Adipose tissue (tissue), 3 donors: ENCODE data around the gene SLC25A19. TPM values are rescaled to one million over a fixed set of nuclear protein-coding genes. Genes with fewer than 3 reads are reported as not detected.
"Not testable (repeated sequence)": the region's sequence is repeated elsewhere in the genome, so short reads cannot be mapped to it uniquely, and the experiment has no call there.

Source experiments
- H3K27ac ChIP-seq: one replicate; pipeline ENCODE4 v1.5.1; 2013; ENCODE audit warnings: low read depth, low read length
- WGBS, 3 donors: extraction: QIAGEN DNeasy Blood & Tissue Kit; methylation state at CpG; one replicate each; pipeline ENCODE4 v1.1.7; 2013; 5-methylcytosine and 5-hydroxymethylcytosine counted together
- polyA plus RNA-seq, 3 donors: library from polyadenylated mRNA; stranded (reverse); fragments of 200-250 nt; gene quantifications; one replicate each; pipeline ENCODE4 v1.2.3, GENCODE V29; 2013
- donor health status: healthy with polysubstance abuse.
- donor health status: Bipolar disorder and iron deficiency.
- donor health status: healthy.

Gene SLC25A19
- polyA plus RNA-seq, 3 donors, result 8.1 to 13.8 (median 12.4) TPM

DNA sequence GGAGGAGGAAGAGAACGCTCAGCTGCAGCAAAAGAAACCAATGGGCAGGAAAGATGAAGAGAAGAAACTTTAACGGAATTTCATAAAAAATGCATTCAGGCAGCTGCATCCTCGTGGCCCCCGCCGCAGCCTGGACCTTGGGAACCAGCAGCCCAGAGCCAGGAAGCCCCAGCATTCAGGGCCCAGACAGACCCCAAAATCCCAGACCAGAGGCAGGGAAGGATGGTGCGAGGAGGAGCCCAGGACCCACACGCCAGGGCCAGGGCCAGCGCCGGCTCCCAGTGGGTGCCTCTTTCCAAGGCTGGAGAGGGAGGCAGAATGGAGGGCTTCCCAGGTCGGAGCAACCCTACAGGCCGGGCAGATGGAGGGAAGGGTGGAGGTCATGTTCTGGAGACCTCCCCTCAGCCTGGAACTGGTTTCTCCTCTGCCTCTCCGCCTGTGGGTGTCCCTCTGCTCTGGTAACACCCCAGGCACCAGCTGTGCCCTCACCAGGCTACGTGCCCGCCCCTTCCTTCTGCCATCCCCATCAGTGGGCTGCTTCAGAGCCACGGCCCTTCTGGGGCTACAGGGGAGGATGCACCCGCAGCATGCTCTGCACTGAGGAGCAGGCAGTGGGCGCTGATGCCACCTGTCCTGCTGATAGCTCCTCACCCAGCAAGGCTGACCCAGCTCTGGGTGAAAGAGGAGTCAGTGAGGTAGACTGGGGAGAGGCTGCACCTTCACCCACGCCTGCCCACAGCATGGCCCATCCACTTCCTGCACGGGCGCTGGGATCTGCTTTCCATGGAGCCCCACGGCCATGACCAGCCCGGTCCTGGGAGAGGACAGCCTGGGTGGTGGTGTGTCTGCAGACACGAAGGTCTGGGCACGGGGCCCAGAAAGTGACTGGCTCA is 17.0 kb downstream of the SLC25A19 start:
- H3K27ac ChIP-seq, result peak overlapping the region; percentile 12
- WGBS, 3 donors, result 45 to 54% (median 49%) methylated on average over 23 to 24 of the region's 24 CpGs

DNA sequence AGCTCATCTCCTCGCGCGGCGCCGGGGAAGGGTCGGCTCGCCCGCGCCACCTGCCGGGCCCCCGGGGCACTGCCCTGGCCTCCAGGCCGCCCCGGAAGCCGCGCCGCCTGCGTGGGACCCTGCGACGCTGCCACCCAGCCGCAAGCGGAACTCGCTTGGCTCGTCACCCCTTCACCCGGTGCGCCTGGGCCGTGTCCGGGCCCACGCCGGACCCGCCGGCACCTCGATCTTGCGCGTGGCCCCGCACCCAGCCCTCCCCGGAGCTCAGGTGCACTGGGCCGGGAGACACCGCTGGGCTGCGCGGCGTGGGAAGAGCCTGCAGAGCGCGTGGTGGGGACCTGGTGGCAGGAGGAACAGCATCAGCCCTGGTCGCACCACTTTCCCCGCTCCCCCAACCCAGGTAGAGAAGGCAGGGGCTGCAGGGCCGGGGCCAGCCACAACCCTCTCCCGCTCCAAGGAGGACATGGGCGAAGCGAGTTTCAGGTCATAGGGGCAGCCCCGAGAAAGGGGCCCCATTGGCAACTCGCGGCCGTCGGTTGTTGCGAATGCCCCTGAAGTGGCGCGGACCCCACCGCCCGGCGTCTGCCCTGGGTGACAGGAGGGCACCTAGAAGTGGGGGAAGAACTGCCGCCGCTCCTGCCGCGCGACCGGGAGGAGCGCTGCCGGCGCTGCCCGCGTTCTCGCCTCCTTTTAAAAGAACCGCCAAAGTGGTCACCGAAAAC is 17.8 kb downstream of the SLC25A19 start:
- H3K27ac ChIP-seq, result peak overlapping the region; percentile 12
- WGBS, 3 donors, result 0 to 1% (median 0%) methylated on average over 69 to 74 of the region's 74 CpGs

DNA sequence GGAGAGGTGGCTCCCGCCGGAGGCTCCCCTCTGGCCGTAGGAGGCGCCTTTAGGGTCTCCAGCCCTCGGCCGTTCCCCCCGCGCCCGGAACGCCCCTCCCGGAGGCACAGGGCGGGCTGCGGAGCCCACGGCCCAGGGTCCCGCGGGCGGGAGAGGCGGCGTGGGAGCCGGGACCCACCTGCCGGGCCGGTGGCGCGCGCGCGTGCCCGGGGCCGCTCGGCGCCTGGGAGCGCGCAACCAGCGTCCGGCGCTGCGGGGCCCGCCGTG is 18.3 kb downstream of the SLC25A19 start, which contains the start of gene MIF4GD:
TSS of gene MIF4GD (minus strand) at position 266 of the 267 bp plus-strand sequence. CDS start 1,036 bp downstream, outside the sequence.
- H3K27ac ChIP-seq, result peak within 1 kb of the TSS; percentile 48
- whole genome bisulfite sequencing, 3 donors, result 0 to 1% (median 0%) methylated on average over 26 to 33 of the region's 39 CpGs

DNA sequence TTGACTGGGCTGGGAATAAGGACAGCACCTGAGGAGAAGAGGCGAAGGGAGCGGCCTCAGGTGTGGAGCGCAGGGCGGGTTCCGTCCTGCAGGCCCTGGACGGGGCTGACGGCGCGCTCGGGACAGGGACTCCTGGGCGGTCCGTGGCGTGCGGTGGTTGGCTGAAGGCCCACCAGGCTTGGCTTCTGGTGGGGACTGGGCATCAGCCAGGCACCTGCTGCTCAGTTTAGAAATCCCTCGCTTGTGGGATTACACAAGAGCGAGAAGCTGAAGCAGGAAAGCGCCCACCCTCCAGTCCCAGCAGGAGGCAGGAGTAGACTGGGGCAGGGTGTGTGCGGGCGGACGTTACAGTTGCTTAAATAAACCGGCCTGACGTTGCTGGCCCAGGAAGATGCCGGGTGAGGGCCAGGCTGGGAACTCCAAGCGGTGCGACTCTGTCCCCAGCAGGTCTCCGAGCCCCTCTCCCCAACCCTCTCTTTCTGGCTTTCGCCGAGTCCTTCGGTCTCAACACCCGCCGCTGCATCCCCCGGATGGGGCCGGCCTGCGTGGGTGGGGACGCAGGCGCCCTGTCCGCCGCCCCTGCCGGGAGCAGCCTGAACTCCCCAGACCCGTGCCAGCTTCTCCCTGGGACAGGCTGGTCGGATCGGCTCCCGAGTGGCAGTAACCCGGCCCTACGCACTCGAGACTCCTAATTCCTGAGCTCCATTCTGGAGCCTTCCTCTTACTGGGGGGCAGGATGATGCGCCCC is 18.8 kb downstream of the SLC25A19 start:
- H3K27ac ChIP-seq, result peak overlapping the region; percentile 48
- WGBS, 3 donors, result 0 to 1% (median 1%) methylated on average over 41 to 47 of the region's 47 CpGs

DNA sequence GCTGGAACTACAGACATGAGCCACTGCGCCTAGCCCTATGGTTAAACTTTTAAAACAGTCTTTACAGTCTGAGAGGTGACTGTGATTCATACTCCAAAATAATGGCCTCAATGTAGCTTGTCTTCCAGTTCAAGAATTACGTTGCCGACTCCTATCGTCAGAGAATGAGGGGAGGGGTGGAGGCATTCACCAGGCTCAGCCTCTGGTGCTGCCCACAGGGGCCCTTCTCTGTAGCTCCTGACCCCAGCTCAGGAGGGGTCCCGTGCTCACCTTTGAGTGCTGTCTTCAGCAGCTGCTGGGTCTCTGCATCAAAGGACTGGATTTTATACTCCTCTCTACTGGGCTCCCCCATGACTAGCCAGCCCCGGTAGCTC is 19.4 kb downstream of the SLC25A19 start:
- H3K27ac ChIP-seq, result no peak overlapping the region
- WGBS, 3 donors, result 19 to 21% (median 20%) methylated on average over 6 of the region's 6 CpGs

DNA sequence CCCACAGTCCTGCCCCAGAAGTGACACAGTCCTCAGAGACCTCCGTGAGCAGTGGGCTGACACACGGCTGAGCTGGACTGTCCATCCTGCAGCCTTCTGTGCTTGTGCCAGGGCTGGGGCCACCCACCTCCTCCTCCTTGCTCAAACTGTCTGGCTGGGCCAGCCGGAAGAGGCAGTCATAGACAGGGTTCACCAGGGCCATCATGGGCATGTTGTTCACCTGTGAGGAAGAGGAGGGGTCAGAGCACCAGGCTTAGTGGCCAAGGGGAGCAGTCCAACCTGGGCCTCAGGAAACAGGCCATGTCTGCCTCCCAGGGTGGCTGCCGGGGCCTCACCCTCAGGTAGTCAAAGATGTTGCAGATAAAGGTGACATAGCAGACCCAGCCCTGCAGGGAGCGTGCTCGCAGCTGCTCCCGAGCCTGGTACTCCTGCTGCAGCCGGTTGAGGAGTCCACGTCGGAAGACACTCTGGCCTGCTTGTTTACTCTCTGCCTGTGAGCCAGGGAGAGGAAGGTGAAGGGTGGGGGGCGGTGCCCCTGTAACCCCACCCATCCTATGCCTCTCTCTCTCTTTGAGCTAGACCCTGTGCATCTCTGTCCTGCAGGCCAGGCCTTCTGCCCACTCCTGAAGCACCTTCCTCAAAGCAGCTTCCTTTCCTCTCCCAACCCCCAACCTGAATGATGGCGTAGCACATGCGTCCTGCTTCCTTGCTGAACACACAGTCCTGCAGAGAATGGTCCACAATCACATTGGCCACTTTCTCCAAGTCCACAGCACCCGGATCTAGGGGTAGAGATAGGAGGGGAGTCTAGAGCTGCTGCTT is 21.6 kb downstream of the SLC25A19 start:
- no peak overlapping the region for H3K27ac ChIP-seq

DNA sequence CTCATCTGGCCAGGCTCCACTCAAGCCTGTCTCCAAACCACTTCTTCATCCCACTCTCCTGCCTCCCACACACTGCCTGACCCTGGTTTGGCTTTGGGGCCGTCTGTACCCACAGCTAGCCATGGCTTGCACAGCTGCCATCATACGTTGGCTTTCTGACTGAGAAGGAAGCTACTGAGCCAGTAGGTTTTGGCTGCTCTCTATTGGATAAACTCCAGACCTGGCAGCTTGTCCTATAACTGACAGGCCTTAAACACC is 22.2 kb downstream of the SLC25A19 start:
- H3K27ac ChIP-seq, result no peak overlapping the region
- 35 to 63% (median 44%) methylated on average over 2 of the region's 2 CpGs for WGBS, 3 donors

More for the DNA sequence above, 21.6 kb downstream of the SLC25A19 start:
- WGBS, 3 donors, result 42 to 53% (median 50%) methylated on average over 14 of the region's 14 CpGs

DNA sequence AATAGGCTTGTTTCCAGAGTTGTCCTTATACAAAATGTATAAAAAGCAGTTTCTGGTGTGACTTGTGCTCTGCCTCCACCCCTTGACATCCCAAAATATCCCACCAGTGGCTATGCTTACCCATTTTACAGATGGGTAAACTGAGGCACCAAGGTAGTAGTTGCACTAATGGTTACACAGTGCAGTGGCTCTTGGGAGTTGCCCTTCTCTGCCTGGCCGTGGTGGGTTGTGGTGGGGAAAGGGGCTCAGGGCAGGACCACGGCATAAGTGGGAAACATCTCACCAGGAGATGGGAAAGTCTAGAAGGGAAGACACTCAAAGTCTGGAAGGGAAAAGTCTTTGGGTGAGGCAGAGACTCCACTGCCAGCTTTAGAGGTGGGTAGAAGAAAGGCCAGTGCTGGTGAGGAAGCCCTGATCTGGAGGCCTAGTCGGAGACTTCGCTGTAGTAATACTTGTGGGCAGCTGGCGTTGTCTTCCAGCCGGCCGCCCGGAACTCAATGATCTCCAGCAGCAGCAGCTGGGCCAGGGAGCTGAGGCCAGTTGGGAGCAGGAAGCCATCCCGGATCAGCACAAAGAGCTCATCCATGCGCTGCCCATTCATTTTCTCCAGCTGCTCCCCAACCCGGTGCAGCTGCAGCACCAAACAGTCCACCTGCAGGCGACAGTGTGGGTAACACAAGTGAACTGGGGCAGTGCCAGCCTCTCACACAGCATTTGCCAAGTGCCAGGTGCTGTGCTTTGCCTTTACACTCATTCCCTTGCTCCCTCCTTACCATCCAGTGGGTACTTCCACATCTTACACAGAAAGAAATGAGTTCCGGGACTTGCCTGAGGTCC is 22.7 kb downstream of the SLC25A19 start:
- WGBS, 3 donors, result 77 to 84% (median 81%) methylated on average over 13 of the region's 13 CpGs
- H3K27ac ChIP-seq, result no peak overlapping the region

DNA sequence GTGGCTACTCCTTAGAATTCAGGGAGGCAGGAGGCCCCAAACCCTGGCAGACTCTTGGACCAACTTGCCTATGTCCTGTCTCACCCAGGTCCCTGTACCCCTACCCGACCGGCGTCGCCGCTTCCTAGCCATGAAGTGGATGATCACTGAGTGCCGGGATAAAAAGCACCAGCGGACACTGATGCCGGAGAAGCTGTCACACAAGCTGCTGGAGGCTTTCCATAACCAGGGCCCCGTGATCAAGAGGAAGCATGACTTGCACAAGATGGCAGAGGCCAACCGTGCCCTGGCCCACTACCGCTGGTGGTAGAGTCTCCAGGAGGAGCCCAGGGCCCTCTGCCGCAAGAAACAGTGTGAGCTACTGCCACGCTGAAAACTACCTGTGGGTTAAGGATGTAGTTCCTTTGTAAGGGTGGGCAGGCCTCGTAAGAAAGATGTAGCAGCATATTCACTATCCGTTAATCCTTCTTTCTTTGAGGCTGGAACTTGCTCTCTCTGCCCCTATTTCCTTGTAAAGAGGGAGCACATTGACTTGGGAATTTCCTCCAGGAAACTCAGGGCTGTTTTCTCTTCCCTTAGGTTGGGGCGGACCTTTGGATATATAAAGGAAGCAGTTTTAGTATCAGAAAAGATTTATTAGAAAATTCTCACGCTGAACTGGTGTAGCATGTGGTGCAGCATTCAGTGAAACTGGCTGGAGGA is 23.5 kb downstream of the SLC25A19 start:
- 67 to 86% (median 74%) methylated on average over 17 of the region's 17 CpGs for WGBS, 3 donors
- H3K27ac ChIP-seq, result no peak overlapping the region

DNA sequence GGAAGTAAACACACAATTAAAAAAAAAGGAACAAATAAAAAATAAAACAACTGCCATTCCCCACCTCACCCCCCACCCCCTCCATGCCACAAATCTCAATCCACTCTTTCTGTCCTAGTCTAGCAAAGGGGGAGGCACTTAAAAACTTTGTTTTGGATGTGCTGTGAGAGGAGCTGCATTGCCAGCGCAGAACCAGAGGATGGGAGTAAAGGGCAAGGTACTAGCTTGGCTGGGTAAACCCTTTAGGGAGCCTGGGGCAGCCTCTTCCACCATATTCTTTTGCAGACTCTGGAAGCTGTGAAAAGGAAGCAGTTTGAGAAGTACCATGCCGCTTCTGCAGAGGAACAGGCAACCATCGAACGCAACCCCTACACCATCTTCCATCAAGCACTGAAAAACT is 26.2 kb downstream of the SLC25A19 start:
- 89 to 93% (median 93%) methylated on average over 4 of the region's 4 CpGs for WGBS, 3 donors

DNA sequence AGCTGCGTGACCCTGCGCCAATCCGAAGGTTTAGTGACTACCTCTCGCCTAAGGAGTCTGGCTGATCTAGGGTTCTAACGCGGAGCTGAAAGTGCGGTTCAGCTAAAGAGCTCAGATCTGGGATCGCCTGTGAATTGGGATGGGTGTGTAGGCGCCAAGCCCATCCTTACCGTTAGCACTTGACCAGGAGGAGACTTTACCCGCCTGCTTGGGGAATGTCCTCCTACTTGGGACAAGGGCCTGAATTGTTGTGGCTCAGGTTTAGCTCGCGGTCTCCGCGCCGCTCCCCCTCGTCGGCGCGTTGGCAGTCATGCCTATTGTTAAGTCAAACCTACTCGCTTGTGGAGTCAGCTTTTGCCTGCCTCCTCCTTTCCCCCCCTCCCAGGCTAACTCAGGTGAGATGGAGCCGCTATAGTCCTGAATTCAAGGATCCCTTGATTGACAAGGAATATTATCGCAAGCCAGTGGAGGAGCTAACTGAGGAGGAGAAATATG is 27.1 kb downstream of the SLC25A19 start:
- 1 to 2% (median 2%) methylated on average over 23 of the region's 23 CpGs for WGBS, 3 donors
- peak overlapping the region; percentile 87 for H3K27ac ChIP-seq

More for the DNA sequence above, 26.2 kb downstream of the SLC25A19 start:
- H3K27ac ChIP-seq, result no peak overlapping the region

DNA sequence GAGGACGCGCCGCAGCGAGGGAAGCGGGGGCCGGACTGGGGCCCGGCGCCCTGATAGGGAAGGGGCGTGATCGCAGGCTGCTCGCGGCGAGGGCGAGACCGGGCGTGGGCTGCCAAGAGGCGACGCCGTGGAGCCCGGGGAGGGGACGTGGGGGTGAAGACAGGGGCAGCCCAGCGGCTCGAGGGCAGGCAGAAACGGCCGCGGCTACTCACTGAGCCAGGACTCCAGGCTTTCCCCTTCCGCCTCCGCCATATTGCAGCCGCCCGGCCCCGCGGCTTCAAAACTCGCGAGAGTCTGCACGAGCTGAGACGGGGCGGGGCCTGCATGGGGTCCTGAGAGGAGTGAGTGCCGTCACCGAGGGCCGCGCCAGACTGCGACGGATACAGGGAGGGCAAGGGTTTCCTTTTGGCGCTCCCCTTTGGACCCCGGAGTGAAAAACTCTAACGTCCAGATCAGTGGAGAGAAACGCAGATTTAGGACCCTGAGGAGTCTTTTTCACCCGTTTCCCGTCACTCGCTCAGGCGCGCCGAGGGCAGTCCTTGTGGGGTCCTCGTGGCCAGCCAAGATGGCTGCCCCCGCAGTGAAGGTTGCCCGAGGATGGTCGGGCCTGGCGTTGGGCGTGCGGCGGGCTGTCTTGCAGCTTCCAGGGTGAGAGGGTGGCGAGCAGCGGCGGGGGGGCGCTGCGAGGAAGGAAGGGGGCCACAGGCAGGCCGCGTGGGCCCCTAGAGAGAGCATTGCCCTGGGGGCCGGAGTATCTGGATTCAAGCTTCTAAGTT is 27.7 kb downstream of the SLC25A19 start, which contains the start of the genes GGA3 and MRPS7:
TSS of gene GGA3 (minus strand) at position 271 of the 776 bp plus-strand sequence. CDS start at position 252, 19 bp downstream.
TSS of gene MRPS7 (plus strand) at position 544 of the 776 bp plus-strand sequence. CDS start at position 566, 22 bp downstream.
- peak within 1 kb of the TSS; percentile 87 for H3K27ac ChIP-seq
- WGBS, 3 donors, result 0 to 1% (median 1%) methylated on average over 56 to 68 of the region's 69 CpGs

DNA sequence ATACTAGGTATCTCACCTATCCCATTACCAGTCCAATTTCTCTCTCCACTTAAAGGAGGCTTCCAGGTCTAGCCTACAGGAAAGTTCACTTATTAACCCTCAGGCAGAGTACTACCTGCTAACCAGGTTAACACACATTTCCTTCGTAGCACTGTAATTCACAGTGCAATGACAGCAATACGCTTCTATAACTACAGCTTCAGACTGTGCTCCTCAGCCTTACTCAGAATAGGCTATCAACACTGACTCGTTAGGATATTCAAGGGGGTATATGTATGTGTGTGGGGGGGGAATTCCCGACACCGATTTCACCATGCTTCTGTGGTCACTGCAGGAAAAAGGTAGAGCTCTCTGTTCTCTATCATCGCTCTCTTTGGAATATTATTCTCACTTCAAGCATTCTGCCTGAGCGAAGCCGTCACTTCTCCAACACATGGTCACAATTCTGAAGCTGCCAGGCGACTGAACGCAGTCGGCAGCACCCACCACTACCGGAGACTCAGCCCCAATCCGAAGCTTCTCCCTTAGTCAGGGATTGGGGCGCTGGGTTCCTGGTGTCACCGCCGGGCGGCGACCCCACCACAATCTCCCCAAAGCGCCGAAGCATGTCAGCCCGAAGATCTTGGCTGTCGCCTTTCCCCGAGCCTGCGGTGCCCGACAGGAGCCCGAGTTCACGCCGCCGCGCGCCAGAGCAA is 28.4 kb downstream of the SLC25A19 start:
- 1 to 2% (median 2%) methylated on average over 31 of the region's 31 CpGs for WGBS, 3 donors
- peak overlapping the region; percentile 87 for H3K27ac ChIP-seq

DNA sequence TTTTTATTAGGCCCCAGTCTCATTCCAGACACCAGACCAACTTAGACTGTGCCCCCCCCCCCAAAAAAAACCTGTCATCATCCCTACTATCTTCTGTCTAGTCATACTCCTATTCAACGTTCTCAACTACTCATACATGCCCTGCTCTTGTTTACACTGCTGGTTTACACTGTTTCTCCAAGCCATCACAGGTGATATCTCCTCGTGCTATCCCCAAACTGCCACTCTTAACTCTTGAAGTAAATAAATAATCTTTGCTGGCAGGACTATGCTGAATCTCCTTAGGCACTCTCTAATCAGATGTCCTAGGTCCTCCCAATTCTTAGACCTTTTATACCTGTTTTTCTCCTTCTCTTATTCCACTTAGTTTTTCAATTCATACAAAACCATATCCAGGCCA is 32.0 kb downstream of the SLC25A19 start:
- not testable (repeated sequence) for H3K27ac ChIP-seq
- WGBS, 3 donors, result 39 to 58% (median 42%) methylated on average over 2 of the region's 2 CpGs

DNA sequence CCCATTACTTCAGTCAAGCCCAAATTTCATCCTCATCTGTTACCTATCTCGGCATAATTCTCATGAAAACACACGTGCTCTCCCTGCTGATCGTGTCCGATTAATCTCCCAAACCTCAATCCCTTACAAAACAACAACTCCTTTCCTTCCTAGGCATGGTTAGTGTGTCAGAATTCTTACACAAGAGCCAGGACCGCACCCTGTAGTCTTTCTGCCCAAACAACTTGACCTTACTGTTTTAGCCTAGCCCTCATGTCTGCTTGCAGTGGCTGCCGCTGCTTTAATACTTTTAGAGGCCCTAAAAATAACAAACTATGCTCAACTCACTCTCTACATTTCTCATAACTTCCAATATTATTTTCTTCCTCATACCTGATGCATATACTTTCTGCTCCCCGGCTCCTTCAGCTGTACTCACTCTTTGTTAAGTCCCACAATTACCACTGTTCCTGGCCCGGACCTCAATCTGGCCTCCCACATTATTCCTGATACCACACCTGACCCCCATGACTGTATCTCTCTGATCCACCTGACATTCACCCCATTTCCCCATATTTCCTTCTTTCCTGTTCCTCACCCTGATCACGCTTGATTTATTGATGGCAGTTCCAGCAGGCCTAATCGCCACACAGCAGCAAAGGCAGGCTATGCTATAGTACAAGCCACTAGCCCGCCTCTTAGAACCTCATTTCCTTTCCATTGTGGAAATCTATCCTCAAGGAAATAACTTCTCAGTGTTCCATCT is 33.1 kb downstream of the SLC25A19 start:
- not testable (repeated sequence) for H3K27ac ChIP-seq
- 41 to 80% (median 45%) methylated on average over 9 to 11 of the region's 11 CpGs for WGBS, 3 donors
